NCI-H1417 (cell line): ENCODE measurements around the gene SNAP29.
"Not testable (repeated sequence)": the region's sequence is repeated elsewhere in the genome, so short reads cannot be mapped to it uniquely, and the experiment has no call there.

Experiments used
- DNase-seq, 3 experiments: peaks; one replicate each; lab custom pipeline; 2025; lab: John Stamatoyannopoulos, UW

The SNAP29 gene

GRCh38 chr22:20836987-20837823 is 21.6 kb upstream of the SNAP29 start:
- DNase-seq = no peak

GRCh38 chr22:20839354-20839753 is 19.5 kb upstream of the SNAP29 start:
- DNase-seq = not testable (repeated sequence)

DNA sequence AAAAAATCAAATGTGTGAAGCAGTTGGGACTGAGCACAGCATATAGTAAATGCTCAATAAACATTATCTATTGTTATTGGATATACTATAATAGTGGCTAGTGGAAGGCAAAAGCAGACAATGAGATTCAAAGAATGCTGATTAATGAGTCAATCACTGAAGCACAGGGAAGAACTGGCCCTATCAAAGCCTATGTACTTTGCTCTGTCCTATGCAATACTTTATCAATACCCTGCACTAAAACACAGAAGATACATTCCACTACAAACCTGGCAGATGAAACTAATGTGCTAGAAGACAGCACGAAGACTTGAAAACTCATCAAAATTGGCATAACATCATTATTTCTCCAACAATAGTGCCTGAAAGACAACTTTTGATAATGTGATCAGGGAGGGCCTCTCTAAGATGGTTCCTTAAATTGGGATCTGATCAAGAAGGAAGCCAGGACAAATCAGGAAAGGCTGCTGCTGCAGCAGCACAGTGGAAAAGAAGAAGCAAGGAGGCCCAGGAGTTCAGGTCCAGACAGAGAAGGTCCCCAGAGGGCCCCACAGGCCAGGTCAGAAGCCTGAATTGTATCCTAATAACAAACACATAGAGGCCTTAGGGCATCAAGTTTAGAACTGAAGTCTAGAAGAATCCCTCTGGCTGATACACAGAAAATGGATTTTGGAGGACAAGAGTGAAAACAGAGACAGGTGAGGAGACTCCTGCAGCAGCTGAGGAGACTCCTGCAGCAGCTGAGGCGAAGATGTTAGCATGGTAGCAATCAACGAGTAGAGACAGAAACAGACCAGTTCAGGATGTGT is 18.8 kb upstream of the SNAP29 start:
- DNase-seq = no peak

DNA sequence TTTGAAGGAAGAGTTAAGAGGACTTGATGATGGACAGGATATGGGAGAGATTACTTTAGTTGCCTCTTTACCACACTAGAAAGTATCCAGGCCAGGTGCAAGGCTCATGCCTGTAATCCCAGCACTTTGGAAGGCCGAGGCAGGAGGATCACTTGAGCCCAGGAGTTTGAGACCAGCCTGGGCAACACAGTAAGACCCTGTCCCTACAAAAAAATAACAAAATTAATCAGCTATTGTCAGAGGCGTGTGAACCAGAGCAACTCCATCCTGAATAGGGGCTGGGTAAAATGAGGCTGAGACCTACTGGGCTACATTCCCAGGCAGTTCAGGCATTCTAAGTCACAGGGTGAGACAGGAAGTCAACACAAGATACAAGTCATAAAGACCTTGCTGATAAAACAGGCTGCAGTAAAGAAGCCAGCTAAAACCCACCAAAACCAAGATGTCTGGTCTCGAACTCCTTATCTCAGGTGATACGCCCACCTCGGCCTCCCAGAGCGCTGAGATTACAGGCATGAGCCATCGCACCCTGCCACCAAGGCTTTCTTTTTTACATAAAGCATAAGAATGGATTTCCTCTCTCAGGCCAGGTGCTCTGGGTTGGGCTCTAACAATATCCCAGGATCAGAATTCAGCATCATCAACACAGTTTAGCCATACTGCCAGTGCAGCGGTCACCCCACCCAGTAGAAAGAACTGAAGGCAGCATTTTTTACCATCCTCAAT is 18.0 kb upstream of the SNAP29 start:
- no peak for DNase-seq

GRCh38 chr22:20843501-20843900 is 15.3 kb upstream of the SNAP29 start:
- DNase-seq = peak in 1 of 3 experiments; percentile 1

DNA sequence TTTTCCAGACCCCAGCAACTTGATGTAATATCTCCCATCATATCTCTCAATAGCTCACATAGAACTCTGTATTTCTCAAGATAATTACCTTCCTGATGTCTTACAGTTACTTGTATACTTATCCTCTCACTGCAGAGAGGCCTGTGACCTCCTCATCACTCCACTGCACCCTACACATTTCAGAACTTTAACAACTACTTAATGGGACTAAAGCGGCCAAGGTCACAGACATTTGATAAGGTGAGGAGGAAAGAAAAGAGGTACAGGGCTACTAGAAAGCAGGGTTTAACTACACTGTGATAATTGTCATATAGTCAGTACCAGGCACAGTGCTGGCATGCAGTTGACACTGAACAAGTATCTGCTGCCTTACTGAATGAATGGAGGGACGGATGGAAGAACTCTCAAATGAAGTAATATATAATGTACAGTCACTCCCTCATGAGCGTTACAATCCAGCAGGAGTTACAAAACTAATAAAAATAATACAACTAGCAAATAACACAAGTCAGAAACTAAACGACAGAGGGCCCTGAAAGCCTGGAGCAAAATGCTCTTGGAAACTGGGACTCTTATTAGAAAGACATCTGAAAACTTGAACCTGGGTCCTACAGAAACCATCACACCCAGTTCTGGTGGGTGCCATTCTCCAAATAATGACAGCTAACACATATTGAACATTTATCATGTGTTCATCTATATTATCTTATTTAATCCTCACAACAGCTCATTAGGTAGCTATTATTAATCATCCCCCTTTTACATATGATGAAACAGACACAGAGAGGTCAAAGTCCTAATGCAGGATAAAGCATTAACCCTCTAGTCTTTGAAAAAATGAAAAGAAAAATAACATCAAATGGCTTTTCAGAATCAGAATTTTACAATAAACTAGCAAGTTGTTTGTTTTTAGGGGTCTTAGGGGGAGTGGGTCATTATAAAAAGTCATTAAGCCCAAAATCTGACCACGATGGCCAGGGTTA is 14.5 kb upstream of the SNAP29 start:
- DNase-seq = no peak

- no peak for DNase-seq
Measured at GRCh38 chr22:20847318-20847822, 11.4 kb upstream of the SNAP29 start.

GRCh38 chr22:20852076-20852475 is 6.7 kb upstream of the SNAP29 start:
- peak in 1 of 3 experiments; percentile 5 for DNase-seq

DNA sequence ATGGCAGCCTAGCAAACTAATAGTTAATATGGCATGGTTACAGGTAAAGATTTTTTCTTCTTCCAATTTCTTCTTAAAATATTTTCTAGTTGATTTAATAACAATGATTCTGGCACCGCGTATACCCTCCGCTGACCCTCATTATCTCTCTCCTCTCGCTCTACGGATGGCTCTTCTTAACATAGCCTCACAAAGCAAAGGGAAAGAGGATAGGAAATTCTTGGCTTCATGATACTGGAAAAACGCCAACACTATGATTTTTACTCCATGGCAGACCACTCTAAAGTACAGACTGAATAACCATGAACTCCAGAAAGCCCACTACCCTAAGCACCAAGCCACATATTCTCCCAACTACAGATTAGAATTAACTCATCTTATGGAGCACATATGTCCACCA is 6.3 kb upstream of the SNAP29 start:
- no peak for DNase-seq

- DNase-seq = no peak
Measured at GRCh38 chr22:20853236-20853660, 5.6 kb upstream of the SNAP29 start.

DNA sequence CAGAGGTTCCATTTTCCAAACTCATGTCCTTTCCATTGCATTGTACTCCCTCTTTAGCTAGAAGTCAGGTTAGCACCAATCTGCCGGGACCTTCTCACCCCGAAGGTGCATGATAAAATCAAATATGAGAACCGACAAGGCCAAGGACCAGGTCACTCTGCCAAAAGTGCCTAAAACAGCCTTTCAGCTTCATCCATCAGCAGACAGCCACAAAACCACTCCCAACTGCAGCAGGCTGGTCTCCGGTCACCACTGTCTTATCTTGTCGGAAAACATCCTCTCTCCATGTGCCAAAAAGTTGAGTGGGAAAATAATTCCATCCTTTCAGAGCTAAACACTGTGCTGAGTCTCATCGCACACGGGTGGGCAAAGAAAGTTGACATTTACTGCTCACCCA is 1.6 kb upstream of the SNAP29 start:
- DNase-seq = no peak

GRCh38 chr22:20857838-20858614 is 781 bp upstream of the SNAP29 start:
- DNase-seq = peak; percentile 69 to 92 (median 90)

DNA sequence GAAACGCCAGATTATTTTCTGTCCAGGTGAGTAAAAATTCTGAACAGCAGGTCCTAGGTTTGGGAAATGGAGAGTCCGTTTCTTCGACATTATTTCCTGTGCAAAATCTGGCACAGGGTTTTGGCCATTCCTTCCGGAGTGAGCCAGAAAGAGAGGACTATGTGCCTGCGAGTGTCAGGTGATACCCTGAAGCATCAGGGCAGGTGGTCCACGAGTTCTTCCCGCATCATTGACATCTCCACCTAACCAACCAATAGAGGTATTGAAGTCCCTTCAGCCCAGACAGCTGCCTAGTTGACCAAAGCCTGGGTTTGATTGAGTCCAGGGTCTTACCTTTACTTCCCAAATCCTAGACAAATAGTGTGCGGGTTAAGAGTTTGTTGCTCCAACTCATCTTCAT is 808 bp downstream of the SNAP29 start:
- no peak for DNase-seq

DNA sequence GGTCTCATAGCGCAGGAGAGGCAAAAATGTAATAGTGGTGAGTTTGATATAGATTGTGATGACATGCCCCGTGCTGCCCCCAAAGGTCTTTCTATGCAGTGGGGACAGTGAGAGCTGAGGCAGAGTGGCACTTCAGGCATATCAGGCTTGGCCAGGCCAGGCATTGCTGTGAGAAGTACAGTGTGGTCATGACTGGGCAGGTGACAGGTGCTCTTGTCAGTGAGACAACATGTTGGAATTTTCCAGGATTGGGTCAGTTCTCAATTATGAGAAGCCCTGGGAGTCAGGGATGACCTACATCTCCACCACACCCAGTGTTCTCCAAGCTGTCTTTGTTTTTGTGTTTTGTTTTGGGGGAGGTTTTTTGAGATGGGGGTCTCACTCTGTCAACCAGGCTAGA is 3.7 kb downstream of the SNAP29 start:
- no peak for DNase-seq

- DNase-seq = no peak
Measured at GRCh38 chr22:20863366-20863765, 4.6 kb downstream of the SNAP29 start.

DNA sequence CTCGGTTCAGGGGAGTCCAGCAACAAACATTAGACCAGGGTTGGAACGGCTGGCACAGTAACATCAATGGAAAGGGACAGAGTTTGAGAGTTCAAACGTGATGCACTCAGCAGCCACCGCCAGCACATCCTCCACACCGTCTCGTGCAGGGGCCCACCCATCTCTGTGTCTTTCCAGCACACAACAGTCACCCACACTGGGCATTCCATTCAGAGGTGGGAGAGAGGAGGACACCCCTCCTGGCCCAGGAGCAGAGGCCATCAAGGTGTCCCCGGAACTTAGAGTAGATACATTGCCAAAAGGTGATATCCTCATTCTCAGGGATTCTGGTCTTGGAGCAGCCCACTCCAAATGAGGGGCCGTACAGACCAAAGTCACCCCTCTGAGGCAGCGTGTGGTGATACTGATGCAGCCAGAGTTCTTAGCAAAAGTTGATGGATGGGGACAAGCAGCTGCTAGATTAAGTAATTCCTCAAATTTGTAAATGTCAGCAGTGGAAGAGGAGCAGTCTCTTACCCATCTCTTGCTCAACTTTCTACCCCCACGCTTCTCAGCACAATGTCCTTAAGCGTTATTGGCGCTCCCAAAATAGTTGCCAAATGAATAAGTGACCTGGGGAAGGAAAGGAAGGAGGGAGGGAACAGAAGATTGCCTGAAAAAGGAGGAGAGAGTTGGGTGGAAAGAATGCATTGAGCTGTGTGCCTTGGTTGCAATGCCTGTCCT is 5.5 kb downstream of the SNAP29 start:
- no peak for DNase-seq

DNA sequence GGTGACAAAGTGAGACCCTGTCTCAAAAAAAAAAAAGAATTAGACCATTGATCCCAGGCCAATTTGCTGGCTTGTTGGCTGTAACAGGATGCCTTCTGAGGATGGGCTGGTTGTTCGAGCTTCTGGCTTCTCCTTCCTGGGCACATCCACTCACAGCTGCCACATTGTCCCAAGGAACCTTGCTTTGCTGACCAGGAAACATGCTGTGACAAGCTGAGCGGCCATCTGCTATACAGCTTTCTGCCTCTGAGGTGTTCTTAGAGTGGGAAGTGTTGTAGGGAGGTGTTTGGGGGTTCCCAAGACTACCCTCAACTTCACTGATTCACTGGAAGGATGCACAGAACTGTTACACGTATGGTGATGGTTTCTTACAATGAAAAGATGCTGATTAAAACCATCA is 6.5 kb downstream of the SNAP29 start:
- no peak for DNase-seq

- no peak for DNase-seq
Measured at GRCh38 chr22:20865875-20866445, 7.2 kb downstream of the SNAP29 start.

DNA sequence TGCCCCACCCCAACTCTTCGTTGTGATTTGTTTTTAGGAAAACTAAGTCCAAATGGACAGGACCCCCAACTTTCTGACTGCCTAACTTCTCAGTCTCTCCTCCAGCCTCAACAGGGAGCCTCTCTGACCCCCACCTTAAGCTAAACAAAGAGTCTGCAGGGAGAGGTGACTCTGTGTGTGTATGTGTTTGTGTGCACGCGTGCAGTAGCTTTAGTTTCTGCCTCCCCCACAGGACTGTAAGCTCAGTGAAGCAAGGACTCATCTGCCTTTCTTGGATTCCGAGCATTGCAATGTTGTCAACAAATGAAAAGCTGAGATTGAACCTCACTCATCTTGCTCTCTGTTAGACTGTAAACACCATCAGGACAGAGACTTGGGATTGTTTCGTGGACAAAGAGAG is 7.9 kb downstream of the SNAP29 start:
- DNase-seq = no peak
